ENCODE data around the gene GZMB.

The GZMB gene, protein sequence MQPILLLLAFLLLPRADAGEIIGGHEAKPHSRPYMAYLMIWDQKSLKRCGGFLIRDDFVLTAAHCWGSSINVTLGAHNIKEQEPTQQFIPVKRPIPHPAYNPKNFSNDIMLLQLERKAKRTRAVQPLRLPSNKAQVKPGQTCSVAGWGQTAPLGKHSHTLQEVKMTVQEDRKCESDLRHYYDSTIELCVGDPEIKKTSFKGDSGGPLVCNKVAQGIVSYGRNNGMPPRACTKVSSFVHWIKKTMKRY

DNA sequence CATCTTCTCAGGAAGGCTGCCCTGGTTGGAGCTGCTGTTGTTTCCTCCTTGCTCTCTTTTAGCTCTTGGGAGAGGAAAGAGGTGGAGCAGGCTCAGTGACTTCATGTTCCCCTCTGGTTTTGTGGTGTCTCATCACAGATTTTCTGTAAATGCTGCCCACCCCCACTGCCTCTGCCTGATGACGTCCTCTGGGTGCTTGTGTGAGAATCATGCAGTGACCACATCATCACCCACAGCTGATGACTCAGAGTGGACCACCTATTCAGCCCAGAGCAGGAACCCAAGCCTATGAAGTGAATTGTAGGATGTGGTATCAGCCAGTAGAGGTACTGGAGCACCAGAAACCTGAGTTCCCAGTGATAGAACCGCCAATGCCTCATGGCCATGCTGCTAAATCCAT is at the start of gene GZMB:
Gene GZMB (minus strand): TSS at position 33 of the 400 bp plus-strand sequence. CDS start 30 bp downstream, at position 3.
- H3K4me3 ChIP-seq (ENCODE audit: low read depth, low read length) = no peak within 1 kb of the TSS
- TF ChIP-seq, protein P1, sequence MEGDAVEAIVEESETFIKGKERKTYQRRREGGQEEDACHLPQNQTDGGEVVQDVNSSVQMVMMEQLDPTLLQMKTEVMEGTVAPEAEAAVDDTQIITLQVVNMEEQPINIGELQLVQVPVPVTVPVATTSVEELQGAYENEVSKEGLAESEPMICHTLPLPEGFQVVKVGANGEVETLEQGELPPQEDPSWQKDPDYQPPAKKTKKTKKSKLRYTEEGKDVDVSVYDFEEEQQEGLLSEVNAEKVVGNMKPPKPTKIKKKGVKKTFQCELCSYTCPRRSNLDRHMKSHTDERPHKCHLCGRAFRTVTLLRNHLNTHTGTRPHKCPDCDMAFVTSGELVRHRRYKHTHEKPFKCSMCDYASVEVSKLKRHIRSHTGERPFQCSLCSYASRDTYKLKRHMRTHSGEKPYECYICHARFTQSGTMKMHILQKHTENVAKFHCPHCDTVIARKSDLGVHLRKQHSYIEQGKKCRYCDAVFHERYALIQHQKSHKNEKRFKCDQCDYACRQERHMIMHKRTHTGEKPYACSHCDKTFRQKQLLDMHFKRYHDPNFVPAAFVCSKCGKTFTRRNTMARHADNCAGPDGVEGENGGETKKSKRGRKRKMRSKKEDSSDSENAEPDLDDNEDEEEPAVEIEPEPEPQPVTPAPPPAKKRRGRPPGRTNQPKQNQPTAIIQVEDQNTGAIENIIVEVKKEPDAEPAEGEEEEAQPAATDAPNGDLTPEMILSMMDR (IDR thresholded peaks at IDR 0.05; ENCODE audit: low read depth, low read length) = no peak
- in situ Hi-C loops (cut with HindIII; ENCODE audit: low sequenced_read_pairs) = no loop called here
- DNase-seq (ENCODE audit: low read depth, low spot score) = no peak

DNA sequence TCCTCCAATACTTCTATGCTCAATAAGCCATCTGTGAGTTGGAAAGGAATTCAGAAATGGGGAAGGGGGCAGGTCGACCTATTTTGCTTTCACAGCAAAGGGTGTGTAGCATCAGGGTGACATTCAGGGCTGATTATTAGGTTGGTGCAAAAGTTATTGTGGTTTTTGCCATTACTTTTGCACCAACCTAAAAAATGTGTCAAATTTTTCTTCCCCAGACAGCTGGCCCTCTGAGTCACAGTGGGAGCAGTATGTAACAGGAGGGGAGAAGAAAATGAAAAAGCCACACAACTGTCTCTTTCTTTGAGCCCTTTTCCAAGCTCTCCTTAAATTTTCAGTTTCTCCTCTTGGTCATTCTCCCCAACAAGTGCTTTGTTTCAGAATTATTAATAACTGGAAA is 47.1 kb upstream of the GZMB start:
- TF ChIP-seq, protein P1 (IDR thresholded peaks at IDR 0.05; ENCODE audit: low read depth, low read length) = no peak
- in situ Hi-C loops (cut with HindIII; ENCODE audit: low sequenced_read_pairs) = no loop called here
- DNase-seq (ENCODE audit: low read depth, low spot score) = no peak
- no peak overlapping the region for H3K4me3 ChIP-seq (ENCODE audit: low read depth, low read length)

DNA sequence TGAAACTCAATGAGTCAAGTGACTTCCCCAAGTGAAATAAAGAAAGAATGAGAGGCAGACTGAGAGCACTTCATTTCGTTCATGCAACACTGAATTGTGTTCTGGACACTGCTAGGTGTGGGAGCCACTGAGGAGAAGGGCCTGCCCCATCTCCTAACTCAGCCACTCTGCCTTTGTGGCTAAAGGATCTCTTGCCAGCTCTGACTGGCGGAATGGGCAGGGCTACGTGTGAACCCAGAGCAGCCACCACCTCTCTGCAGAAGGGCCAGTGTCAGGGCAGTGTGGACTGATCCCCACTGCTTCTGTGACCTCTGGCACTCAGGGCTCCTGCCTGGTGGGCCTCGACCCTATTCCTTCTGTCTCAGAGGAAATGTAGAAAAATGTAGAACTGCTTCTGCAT is 46.5 kb upstream of the GZMB start:
- in situ Hi-C loops (cut with HindIII; ENCODE audit: low sequenced_read_pairs) = no loop called here

DNA sequence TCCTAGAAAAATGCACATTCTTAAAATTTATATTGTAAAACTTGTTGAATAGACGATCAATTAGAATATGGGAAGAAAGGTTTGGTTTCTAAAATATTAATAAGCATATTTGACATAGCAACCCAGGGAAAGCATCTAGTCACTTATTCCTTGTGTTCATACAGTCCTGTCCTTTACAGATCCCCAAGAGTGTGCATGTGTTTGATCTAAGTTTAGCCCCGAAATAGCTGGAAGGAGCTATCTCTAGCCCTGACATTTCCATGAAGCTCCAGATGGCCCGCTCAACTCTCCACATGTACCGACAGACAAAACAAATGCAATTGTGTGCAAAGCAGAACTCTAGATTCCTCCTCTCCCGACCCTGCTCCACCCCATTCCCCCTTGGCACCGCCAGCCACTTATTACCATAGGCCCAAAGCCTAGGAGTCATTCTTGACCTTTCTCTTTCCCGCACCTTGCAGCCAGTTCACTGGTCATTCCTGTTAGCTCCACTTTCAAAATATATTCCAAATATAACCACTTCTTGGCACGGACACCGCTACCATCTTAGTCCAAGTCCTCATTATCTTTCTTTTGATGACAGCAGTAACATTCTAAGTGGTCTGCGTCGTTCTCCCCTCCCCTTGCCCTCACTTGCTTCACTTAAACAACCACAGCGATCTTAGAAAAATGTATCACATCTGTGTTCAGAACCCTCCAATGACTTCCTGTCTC is 45.4 kb upstream of the GZMB start:
- no peak overlapping the region for H3K4me3 ChIP-seq (ENCODE audit: low read depth, low read length)
- DNase-seq (ENCODE audit: low read depth, low spot score) = no peak
- in situ Hi-C loops (cut with HindIII; ENCODE audit: low sequenced_read_pairs) = no loop called here
- TF ChIP-seq, protein P1 (IDR thresholded peaks at IDR 0.05; ENCODE audit: low read depth, low read length) = no peak

More for the DNA sequence above, 46.5 kb upstream of the GZMB start:
- TF ChIP-seq, protein P1 (IDR thresholded peaks at IDR 0.05; ENCODE audit: low read depth, low read length) = no peak
- no peak overlapping the region for H3K4me3 ChIP-seq (ENCODE audit: low read depth, low read length)
- no peak for DNase-seq (ENCODE audit: low read depth, low spot score)

DNA sequence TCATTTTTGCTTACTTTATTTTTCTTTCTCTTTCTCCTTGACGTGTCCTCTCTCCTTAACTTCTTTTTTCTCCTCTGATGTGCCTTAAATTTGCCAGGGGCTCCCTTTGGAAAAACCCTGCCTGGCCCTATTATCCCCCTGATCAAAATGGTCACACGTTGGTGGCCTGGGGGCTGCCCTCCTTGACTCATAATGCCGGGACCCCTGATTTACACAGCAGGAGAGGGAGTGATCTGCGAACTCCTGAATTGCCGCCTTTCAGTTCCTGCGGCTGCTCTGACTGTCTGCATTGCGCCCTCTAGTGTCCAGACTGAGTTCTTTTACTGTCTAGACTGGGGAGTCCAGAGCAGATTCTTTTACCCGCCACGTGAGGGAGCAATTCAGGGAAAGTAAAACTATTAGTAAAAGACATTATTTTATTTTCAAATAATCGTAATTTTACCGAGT is 44.8 kb upstream of the GZMB start:
- in situ Hi-C loops (cut with HindIII; ENCODE audit: low sequenced_read_pairs) = no loop called here
- H3K4me3 ChIP-seq (ENCODE audit: low read depth, low read length) = no peak overlapping the region
- TF ChIP-seq, protein P1 (IDR thresholded peaks at IDR 0.05; ENCODE audit: low read depth, low read length) = peak; percentile 98
- DNase-seq (ENCODE audit: low read depth, low spot score) = peak; percentile 77

DNA sequence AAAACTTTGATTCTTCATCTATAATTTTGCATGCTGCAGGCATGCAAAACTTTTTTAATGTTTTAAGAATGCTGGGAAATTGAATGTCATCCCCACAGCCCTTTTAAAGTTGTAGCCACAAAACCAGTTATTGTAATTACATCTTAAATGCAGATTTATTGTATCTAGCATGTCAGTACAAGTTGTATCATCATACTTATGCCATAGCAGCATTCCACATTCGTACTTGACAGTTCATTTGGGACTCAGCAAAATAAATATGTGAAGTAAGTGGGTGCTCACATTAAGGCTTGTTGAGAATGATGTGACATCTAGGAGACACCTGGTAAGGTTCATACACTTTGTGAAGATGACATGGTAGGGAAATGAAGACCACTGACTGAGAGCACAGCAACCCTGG is 44.0 kb upstream of the GZMB start:
- TF ChIP-seq, protein P1 (IDR thresholded peaks at IDR 0.05; ENCODE audit: low read depth, low read length) = no peak
- no peak overlapping the region for H3K4me3 ChIP-seq (ENCODE audit: low read depth, low read length)
- no peak for DNase-seq (ENCODE audit: low read depth, low spot score)
- in situ Hi-C loops (cut with HindIII; ENCODE audit: low sequenced_read_pairs) = no loop called here

Data from astrocyte of the spinal cord (primary cell).